Kidney (tissue), 14 donors: ENCODE data around the gene KCNAB1. TPM values are rescaled to one million over a fixed set of nuclear protein-coding genes. Genes with fewer than 3 reads are reported as not detected.

ENCODE experiments used
- DNase-seq, 5 donors: peaks; one replicate each; pipeline ENCODE4 v3.0.0-alpha.2; 2013 to 2020
- FAIRE-seq: peaks from 2 replicates; lab custom pipeline; 2012; peaks lifted over from hg19 to GRCh38; lab: Jason Lieb, UNC
- H3K27ac ChIP-seq, 2 donors: one replicate each; pipeline ENCODE4 v1.7.0; 2013; ENCODE audit warnings: low read depth in 2 of 2, low read length in 2 of 2, inconsistent platforms in 1 of 2
- H3K27me3 ChIP-seq: one replicate; pipeline ENCODE4 v1.7.1; 2013; ENCODE audit warnings: low read length, inconsistent platforms; ENCODE audit not compliant: control insufficient read depth, insufficient read depth
- H3K36me3 ChIP-seq, 3 donors: one replicate each; pipeline versions ENCODE4 v1.7.0 to v1.7.1; 2013; ENCODE audit warnings: low read length in 3 of 3, control low read depth in 1 of 3, inconsistent platforms in 1 of 3; ENCODE audit not compliant: insufficient read depth in 3 of 3, control insufficient read depth in 2 of 3
- H3K4me1 ChIP-seq, 3 donors: one replicate each; pipeline versions ENCODE4 v1.7.0 to v1.7.1; 2013; ENCODE audit warnings: low read length in 3 of 3, inconsistent platforms in 1 of 3, low read depth in 1 of 3; ENCODE audit not compliant: control insufficient read depth in 2 of 3, insufficient read depth in 2 of 3
- H3K4me3 ChIP-seq, 3 donors: one replicate each; pipeline versions ENCODE4 v1.7.0 to v1.8.1; 2013; ENCODE audit warnings: low read length in 3 of 3, control low read depth in 1 of 3, inconsistent platforms in 1 of 3
- H3K9ac ChIP-seq, 3 donors: one replicate each; pipeline versions ENCODE4 v1.7.0 to v1.7.1; 2013; ENCODE audit warnings: low read length in 3 of 3, control low read depth in 1 of 3, inconsistent platforms in 1 of 3
- H3K9me3 ChIP-seq, 3 donors: one replicate each; pipeline versions ENCODE4 v1.7.0 to v1.7.1; 2013; ENCODE audit warnings: low read length in 3 of 3, control low read depth in 1 of 3, inconsistent platforms in 1 of 3; ENCODE audit not compliant: control insufficient read depth in 2 of 3, insufficient read depth in 1 of 3
- CTCF ChIP-seq: IDR thresholded peaks from 3 replicates; pipeline ENCODE4 v1.5.1; 2012; ENCODE audit warnings: mild to moderate bottlenecking, moderate library complexity, borderline replicate concordance; ENCODE audit not compliant: insufficient read depth; ENCODE audit errors: extremely low read depth
- intact Hi-C: fragments of 100-400 bp; cut with DNase I; formaldehyde crosslinking; loops from one replicate; pipeline ENCODE4 v1.11.1; 2022
- polyA plus RNA-seq: library from polyadenylated mRNA; stranded (reverse); fragments of 350-450 nt; fragmentation: Illumina TruSeq; extraction: RNeasy Lipid Tissue Mini Kit (QIAGEN cat#74804); gene quantifications from one replicate; pipeline ENCODE4 v1.2.3, GENCODE V29; 2014; ENCODE audit warnings: low read depth, low replicate concordance; ENCODE audit not compliant: insufficient read depth
- total RNA-seq: library from RNA; stranded (reverse); fragmentation: NEBNext Ultra II Directional; extraction: Animal tissue kit (Norgen Biotek cat#: 25700); gene quantifications from one replicate; pipeline ENCODE4 v1.2.1, GENCODE V29; 2021
- donor health status: control.
- donor health status: control.
- donor health status: control.
- donor health status: control.
- donor health status: control.
- donor health status: DM: yes; HTN: yes; CAD: no.
- donor health status: Normal renal cell carcinoma (clear cell type).

Gene KCNAB1
- total and polyA plus RNA-seq, 2 donors from 2014 or later = 1.7 to 6.6 TPM

GRCh38 chr3:156579427-156579851 lies 459.1 kb downstream of the KCNAB1 start:
- no peaks in the 10 kb centered on the region for H3K36me3 ChIP-seq
- no peaks in the 10 kb centered on the region for H3K9me3 ChIP-seq
- DNase-seq = no peak
- no peaks in the 10 kb centered on the region for H3K4me1 ChIP-seq
- no peak for TF ChIP-seq CTCF
- intact Hi-C loops = no loop called here
- H3K9ac ChIP-seq = no peak overlapping the region
- no peak overlapping the region for H3K4me3 ChIP-seq
- H3K27me3 ChIP-seq = no peaks in the 10 kb centered on the region
- H3K27ac ChIP-seq = no peak overlapping the region
- FAIRE-seq = no peak

- Histone ChIP-seq H3K4me1 (no peaks in the 10 kb centered on the region), H3K4me3 (no peak overlapping the region), H3K9me3 (no peaks in the 10 kb centered on the region), H3K36me3 (no peaks in the 10 kb centered on the region), H3K9ac (no peak overlapping the region), H3K27ac (no peak overlapping the region), H3K27me3 (no peaks in the 10 kb centered on the region)
- TF ChIP-seq CTCF = no peak
- DNase-seq (no peak), FAIRE-seq (no peak)
- intact Hi-C loops = no loop called here
These were observed 460.7 kb downstream of the KCNAB1 start for GRCh38 chr3:156581033-156581432.

DNA sequence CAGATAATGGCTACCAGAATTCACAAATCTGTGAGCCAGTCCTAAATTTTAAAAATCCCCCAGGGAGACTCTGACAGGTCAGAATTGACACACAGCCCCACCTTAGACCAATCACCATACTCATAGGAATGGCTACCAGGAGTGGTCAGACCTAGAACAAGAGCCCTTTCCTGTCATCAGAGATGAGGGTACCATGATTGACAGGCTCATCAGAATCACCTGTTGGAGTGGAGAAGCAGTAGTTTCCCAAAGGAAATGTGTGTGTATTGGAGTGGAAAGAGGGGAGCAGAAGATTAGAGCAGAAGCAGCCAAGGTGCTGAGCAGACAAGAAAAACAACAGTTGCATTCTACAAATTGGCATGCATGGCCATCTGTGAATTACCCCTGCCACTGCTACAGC lies 461.6 kb downstream of the KCNAB1 start:
- FAIRE-seq = no peak
- Histone ChIP-seq H3K27me3 (no peaks in the 10 kb centered on the region), H3K9me3 (no peaks in the 10 kb centered on the region), H3K4me3 (no peak overlapping the region), H3K4me1 (peaks cover 0 to 7% (median 2%) of the 10 kb centered on the region in 3 donors), H3K36me3 (no peaks in the 10 kb centered on the region), H3K27ac (no peak overlapping the region), H3K9ac (no peak overlapping the region)
- intact Hi-C loops = no loop called here
- no peak for DNase-seq
- TF ChIP-seq CTCF = no peak

DNA sequence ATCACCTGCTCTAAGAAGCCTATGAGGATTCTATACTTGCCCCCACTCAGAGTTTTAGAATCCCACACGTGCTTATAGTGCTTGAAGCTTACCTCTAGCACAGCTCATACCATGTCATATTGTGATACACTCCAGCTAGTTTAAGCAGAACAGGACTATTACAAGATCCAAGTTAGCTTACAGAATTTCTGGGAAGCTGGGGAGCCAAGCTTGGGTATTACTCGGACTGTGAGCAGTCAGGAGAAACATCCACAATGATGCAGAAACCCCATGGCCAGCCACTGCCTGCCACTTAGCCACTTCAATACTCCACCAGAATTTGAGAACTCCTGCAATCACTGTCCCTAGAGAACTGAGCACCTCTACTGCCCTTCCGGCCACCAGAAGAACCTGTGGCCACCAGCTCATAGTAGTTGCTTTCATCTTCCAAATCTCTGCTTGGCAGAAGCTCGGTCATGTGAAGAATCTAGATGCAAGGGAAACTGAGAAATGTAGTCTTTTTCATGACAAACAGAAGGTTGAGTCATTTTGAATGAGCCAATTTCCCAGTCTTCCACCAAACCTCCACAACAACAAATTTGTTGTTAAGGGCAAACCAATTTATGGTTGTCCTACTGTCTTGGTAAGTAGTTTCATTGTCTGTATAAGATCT lies 462.3 kb downstream of the KCNAB1 start:
- DNase-seq (no peak), FAIRE-seq (no peak)
- intact Hi-C loops = no loop called here
- no peak overlapping the region for H3K9ac ChIP-seq
- no peak for TF ChIP-seq CTCF
- no peaks in the 10 kb centered on the region for H3K9me3 ChIP-seq
- H3K4me3 ChIP-seq = no peak overlapping the region
- H3K27ac ChIP-seq = no peak overlapping the region
- no peaks in the 10 kb centered on the region for H3K36me3 ChIP-seq
- H3K4me1 ChIP-seq = peaks cover 0 to 14% (median 2%) of the 10 kb centered on the region in 3 donors
- no peaks in the 10 kb centered on the region for H3K27me3 ChIP-seq
